ENCODE measurements around the gene ENO4. TPM values are rescaled to one million over a fixed set of nuclear protein-coding genes. Genes with fewer than 3 reads are reported as not detected.

ENO4 gene
- total RNA-seq, 4 donors from 2014 or later = 0.27 to 0.40 TPM; not detected in 2

GRCh38 chr10:116899626-116900025 is 50.3 kb downstream of the ENO4 start:
- Histone ChIP-seq H3K27ac (no peak overlapping the region), H3K9me3 (no peaks in the 10 kb centered on the region), H3K4me3 (no peak overlapping the region), H3K36me3 (no peaks in the 10 kb centered on the region), H3K27me3 (no peaks in the 10 kb centered on the region), H3K4me1 (no peaks in the 10 kb centered on the region)
- in situ Hi-C loops (cut with MboI; ENCODE audit: low pct_ligation_motif_present in 1 of 4, low pct_unique_long_range_greater_than_20kb in 1 of 4, low sequenced_read_pairs in 3 of 4) (no loop called here), intact Hi-C loops (cut with DNase I; ENCODE audit: low total_unique reads) (no loop called here)
- no peak for TF ChIP-seq EP300 (IDR thresholded peaks at IDR 0.05; ENCODE audit: low read depth)
- TF ChIP-seq POLR2A (IDR thresholded peaks at IDR 0.05) = no peak
- no peak for TF ChIP-seq CTCF (IDR thresholded peaks at IDR 0.05)
- TF ChIP-seq POLR2AphosphoS5 (IDR thresholded peaks at IDR 0.05) = no peak
- no peak for DNase-seq
- WGBS, 2 donors (ENCODE audit: low coverage in 1 of 2) = 85 to 93% methylated on average over 3 to 4 of the region's 4 CpGs

- no peaks in the 10 kb centered on the region for H3K36me3 ChIP-seq
- intact Hi-C loops (cut with DNase I; ENCODE audit: low total_unique reads) = no loop called here
- 87 to 94% methylated on average over 3 of the region's 3 CpGs for WGBS, 2 donors (ENCODE audit: low coverage in 1 of 2)
- H3K27me3 ChIP-seq = no peaks in the 10 kb centered on the region
- H3K4me3 ChIP-seq = no peak overlapping the region
- H3K9me3 ChIP-seq = no peaks in the 10 kb centered on the region
- H3K4me1 ChIP-seq = no peaks in the 10 kb centered on the region
- no peak overlapping the region for H3K27ac ChIP-seq
- TF ChIP-seq POLR2AphosphoS5 (IDR thresholded peaks at IDR 0.05) = no peak
- TF ChIP-seq CTCF (IDR thresholded peaks at IDR 0.05) = no peak
- TF ChIP-seq POLR2A (IDR thresholded peaks at IDR 0.05) = no peak
- no peak for TF ChIP-seq EP300 (IDR thresholded peaks at IDR 0.05; ENCODE audit: low read depth)
- DNase-seq = no peak
- in situ Hi-C loops (cut with MboI; ENCODE audit: low pct_ligation_motif_present in 1 of 4, low pct_unique_long_range_greater_than_20kb in 1 of 4, low sequenced_read_pairs in 3 of 4) = no loop called here
Observed at GRCh38 chr10:116905845-116906210, 56.5 kb downstream of the ENO4 start.

- Histone ChIP-seq H3K4me3 (no peak overlapping the region), H3K4me1 (no peaks in the 10 kb centered on the region), H3K27ac (no peak overlapping the region), H3K27me3 (no peaks in the 10 kb centered on the region), H3K36me3 (no peaks in the 10 kb centered on the region), H3K9me3 (no peaks in the 10 kb centered on the region)
- TF ChIP-seq CTCF (IDR thresholded peaks at IDR 0.05) = no peak
- no peak for TF ChIP-seq EP300 (IDR thresholded peaks at IDR 0.05; ENCODE audit: low read depth)
- TF ChIP-seq POLR2AphosphoS5 (IDR thresholded peaks at IDR 0.05) = no peak
- TF ChIP-seq POLR2A (IDR thresholded peaks at IDR 0.05) = no peak
- intact Hi-C loops (cut with DNase I; ENCODE audit: low total_unique reads) (no loop called here), in situ Hi-C loops (cut with MboI; ENCODE audit: low pct_ligation_motif_present in 1 of 4, low pct_unique_long_range_greater_than_20kb in 1 of 4, low sequenced_read_pairs in 3 of 4) (no loop called here)
- no peak for DNase-seq
- 68 to 82% methylated on average over 4 to 6 of the region's 6 CpGs for WGBS, 2 donors (ENCODE audit: low coverage in 1 of 2)
Observed at GRCh38 chr10:116907245-116907987, 58.1 kb downstream of the ENO4 start.

GRCh38 chr10:116909307-116909706 is 60.0 kb downstream of the ENO4 start:
- H3K4me1 ChIP-seq = no peaks in the 10 kb centered on the region
- H3K4me3 ChIP-seq = no peak overlapping the region
- no peak overlapping the region for H3K27ac ChIP-seq
- H3K9me3 ChIP-seq = no peaks in the 10 kb centered on the region
- in situ Hi-C loops (cut with MboI; ENCODE audit: low pct_ligation_motif_present in 1 of 4, low pct_unique_long_range_greater_than_20kb in 1 of 4, low sequenced_read_pairs in 3 of 4) (no loop called here), intact Hi-C loops (cut with DNase I; ENCODE audit: low total_unique reads) (no loop called here)
- no peaks in the 10 kb centered on the region for H3K27me3 ChIP-seq
- H3K36me3 ChIP-seq = no peaks in the 10 kb centered on the region
- TF ChIP-seq POLR2A (IDR thresholded peaks at IDR 0.05) (no peak), POLR2AphosphoS5 (IDR thresholded peaks at IDR 0.05) (no peak), CTCF (IDR thresholded peaks at IDR 0.05) (no peak), EP300 (IDR thresholded peaks at IDR 0.05; ENCODE audit: low read depth) (no peak)
- WGBS, 2 donors (ENCODE audit: low coverage in 1 of 2) = 78 to 90% methylated on average over 1 of the region's 1 CpG
- no peak for DNase-seq
